SU-DHL-6 (cell line): ENCODE data around the gene NUP85.

Experiments
- EZH2phosphoT487 ChIP-seq: fragments of 200-600 bp; sonication (generic), shearing (Covaris generic); conservative IDR thresholded peaks from 2 replicates; pipeline ENCODE4 v1.6.1; 2018; ENCODE audit warnings: mild to moderate bottlenecking, antibody characterized with exemption, low read length, moderate library complexity, mixed read lengths
- TF ChIP-seq, protein P1 (sequence below): fragments of 200-600 bp; sonication (generic); IDR thresholded peaks from one replicate; pipeline ENCODE4 v1.5.1; 2017; ENCODE audit warnings: antibody characterized with exemption, mild to moderate bottlenecking, low read length, moderate library complexity; ENCODE audit not compliant: insufficient read depth, poor library complexity, severe bottlenecking

DNA sequence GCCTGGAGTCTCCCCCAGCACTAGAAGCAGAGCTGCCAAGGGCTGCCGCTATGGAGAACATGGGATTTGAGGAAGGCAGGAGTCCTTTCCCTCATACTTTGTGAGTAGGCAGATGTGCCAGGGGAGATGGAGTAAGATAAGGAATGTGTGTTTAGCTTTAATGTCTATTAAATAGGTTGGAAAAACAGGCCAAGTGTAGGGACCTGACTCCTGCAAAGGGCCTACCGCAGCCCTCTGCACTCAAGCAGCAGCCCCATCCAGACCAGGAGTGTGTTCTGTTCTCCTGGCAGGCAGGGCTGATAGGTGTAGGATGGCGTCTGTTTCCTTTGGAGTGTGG, 67.3 kb downstream of the NUP85 start:
- TF ChIP-seq, protein P1, sequence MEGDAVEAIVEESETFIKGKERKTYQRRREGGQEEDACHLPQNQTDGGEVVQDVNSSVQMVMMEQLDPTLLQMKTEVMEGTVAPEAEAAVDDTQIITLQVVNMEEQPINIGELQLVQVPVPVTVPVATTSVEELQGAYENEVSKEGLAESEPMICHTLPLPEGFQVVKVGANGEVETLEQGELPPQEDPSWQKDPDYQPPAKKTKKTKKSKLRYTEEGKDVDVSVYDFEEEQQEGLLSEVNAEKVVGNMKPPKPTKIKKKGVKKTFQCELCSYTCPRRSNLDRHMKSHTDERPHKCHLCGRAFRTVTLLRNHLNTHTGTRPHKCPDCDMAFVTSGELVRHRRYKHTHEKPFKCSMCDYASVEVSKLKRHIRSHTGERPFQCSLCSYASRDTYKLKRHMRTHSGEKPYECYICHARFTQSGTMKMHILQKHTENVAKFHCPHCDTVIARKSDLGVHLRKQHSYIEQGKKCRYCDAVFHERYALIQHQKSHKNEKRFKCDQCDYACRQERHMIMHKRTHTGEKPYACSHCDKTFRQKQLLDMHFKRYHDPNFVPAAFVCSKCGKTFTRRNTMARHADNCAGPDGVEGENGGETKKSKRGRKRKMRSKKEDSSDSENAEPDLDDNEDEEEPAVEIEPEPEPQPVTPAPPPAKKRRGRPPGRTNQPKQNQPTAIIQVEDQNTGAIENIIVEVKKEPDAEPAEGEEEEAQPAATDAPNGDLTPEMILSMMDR = no peak
- no peak for TF ChIP-seq EZH2phosphoT487
